K562 (cell line): ENCODE results near the gene RHOBTB3. TPM values are rescaled to one million over a fixed set of nuclear protein-coding genes. Genes with fewer than 3 reads are reported as not detected.
A peak's percentile ranks its signal among the peaks of the same experiment; 100 is the strongest.

ENCODE experiments used
- ARNT ChIP-seq, 2 experiments: fragments of 450-650 bp; IDR thresholded peaks; 2 replicates each; pipeline ENCODE4 v1.6.1; 2016; ENCODE audit warnings: mild to moderate bottlenecking in 1 of 2
- CBX1 ChIP-seq: sonication (generic); IDR thresholded peaks from 2 replicates; pipeline ENCODE4 v1.6.1; 2016; ENCODE audit warnings: antibody characterized with exemption, low read depth, mild to moderate bottlenecking
- CCAR2 ChIP-seq: fragments of 200-400 bp; formaldehyde crosslinking; IDR thresholded peaks from 2 replicates; pipeline ENCODE4 v1.6.1; 2017; ENCODE audit warnings: mild to moderate bottlenecking, low read depth, low read length
- CXXC5 ChIP-seq: fragments of 250-450 bp; sonication (Bioruptor Pico); IDR thresholded peaks from 2 replicates; pipeline ENCODE4 v1.8.0; 2022; ENCODE audit warnings: inconsistent platforms, mild to moderate bottlenecking, moderate library complexity
- EP400 ChIP-seq: fragments of 450-650 bp; IDR thresholded peaks from 2 replicates; pipeline ENCODE4 v1.6.1; 2017; ENCODE audit warnings: antibody characterized with exemption, mild to moderate bottlenecking, moderate library complexity
- JUN ChIP-seq, 2 experiments: sonication (generic) in 1 of 2; formaldehyde crosslinking in 1 of 2; IDR thresholded peaks; 2 replicates each; pipeline versions ENCODE4 v1.6.1 to v1.8.0; 2012 to 2022; ENCODE audit warnings: borderline replicate concordance in 2 of 2, mild to moderate bottlenecking in 2 of 2, improper control_type of control experiment in 1 of 2, low read depth in 1 of 2, low read length in 1 of 2, missing genetic modification reagents in 1 of 2
- NR1H2 ChIP-seq: sonication (generic); formaldehyde crosslinking; IDR thresholded peaks from 2 replicates; pipeline ENCODE4 v1.4.0; 2020; ENCODE audit warnings: mild to moderate bottlenecking, missing genetic modification reagents
- PCBP2 ChIP-seq: fragments of 200-400 bp; formaldehyde crosslinking; IDR thresholded peaks from 2 replicates; pipeline ENCODE4 v1.6.1; 2018; ENCODE audit warnings: low read length, low read depth, mild to moderate bottlenecking, moderate library complexity; ENCODE audit not compliant: poor library complexity, severe bottlenecking
- POLR2H ChIP-seq: IDR thresholded peaks from 2 replicates; pipeline ENCODE4 v1.6.1; 2016; ENCODE audit warnings: missing genetic modification characterization, low read depth, mild to moderate bottlenecking, control low read depth, missing compliant biosample characterization, moderate library complexity
- POU5F1 ChIP-seq: fragments of 150-350 bp; IDR thresholded peaks from 2 replicates; pipeline ENCODE4 v1.6.1; 2014; ENCODE audit warnings: borderline replicate concordance, low read length, low read depth, mild to moderate bottlenecking; ENCODE audit not compliant: partially characterized antibody
- PYGO2 ChIP-seq: fragments of 450-650 bp; IDR thresholded peaks from 2 replicates; pipeline ENCODE4 v1.6.1; 2016; ENCODE audit warnings: mild to moderate bottlenecking, missing genetic modification characterization, moderate library complexity, missing compliant biosample characterization
- RCOR1 ChIP-seq, 2 experiments: IDR thresholded peaks; 2 replicates each; pipeline ENCODE4 v1.6.1; 2012; ENCODE audit warnings: low read depth in 2 of 2, low read length in 2 of 2, borderline replicate concordance in 1 of 2, improper control_type of control experiment in 1 of 2
- RUNX1 ChIP-seq: sonication (generic); IDR thresholded peaks from 2 replicates; pipeline ENCODE4 v1.6.1; 2016; ENCODE audit warnings: antibody characterized with exemption, low read depth
- SMAD3 ChIP-seq: fragments of 450-650 bp; formaldehyde crosslinking; conservative IDR thresholded peaks from 2 replicates; pipeline ENCODE4 v1.4.0; 2020; ENCODE audit warnings: mild to moderate bottlenecking
- TAF7 ChIP-seq: fragments of 450-650 bp; IDR thresholded peaks from 2 replicates; pipeline ENCODE4 v1.6.1; 2016; ENCODE audit warnings: missing genetic modification characterization, missing compliant biosample characterization
- TFAM ChIP-seq: fragments of 250-450 bp; sonication (Bioruptor Pico); conservative IDR thresholded peaks from 2 replicates; pipeline ENCODE4 v1.5.0; 2021; ENCODE audit warnings: mild to moderate bottlenecking, moderate library complexity
- ZC3H8 ChIP-seq: fragments of 450-650 bp; IDR thresholded peaks from 2 replicates; pipeline ENCODE4 v1.6.1; 2017
- ZNF134 ChIP-seq: fragments of 250-450 bp; sonication (Bioruptor Pico); conservative IDR thresholded peaks from 2 replicates; pipeline ENCODE4 v1.4.0; 2020
- ZNF232 ChIP-seq: sonication (generic); formaldehyde crosslinking; IDR thresholded peaks from 2 replicates; pipeline ENCODE4 v1.8.0; 2022; ENCODE audit warnings: mild to moderate bottlenecking, missing genetic modification reagents
- ZNF830 ChIP-seq: fragments of 250-450 bp; sonication (Bioruptor Pico); IDR thresholded peaks from 2 replicates; pipeline ENCODE4 v1.5.0; 2021; ENCODE audit warnings: mild to moderate bottlenecking
- polyA plus RNA-seq, 8 experiments: library from polyadenylated mRNA; depleted of rRNA in 4 of 8; stranded (reverse) in 5 of 8; unstranded in 3 of 8; fragments of >200 nt; fragmentation: Nextera tagmentation in 2 of 8; fragmentation: Illumina TruSeq in 1 of 8; extraction: Ambion mirVana in 2 of 8; extraction: Trizol in 1 of 8; gene quantifications; 2 replicates each; pipeline versions ENCODE4 v1.2.1 to v1.2.3, GENCODE V29; 2011 to 2014; ENCODE audit warnings: inconsistent platforms in 1 of 8, missing spikeins in 1 of 8
- total RNA-seq, 7 experiments: library from RNA; depleted of rRNA in 6 of 7; stranded (reverse); fragments of >200 nt in 6 of 7; fragmentation: Illumina TruSeq in 2 of 7; extraction: Trizol in 2 of 7; gene quantifications; 2 replicates each; pipeline versions ENCODE4 v1.2.1 to v1.2.3, GENCODE V29; 2011 to 2021; ENCODE audit warnings: low replicate concordance in 1 of 7
- TF ChIP-seq, protein P1 (sequence below): conservative IDR thresholded peaks from 2 replicates; pipeline ENCODE4 v1.6.1; 2011; ENCODE audit warnings: low read depth, mild to moderate bottlenecking, low read length; ENCODE audit not compliant: control insufficient read depth
- TF ChIP-seq, protein P2 (sequence below): fragments of 450-650 bp; IDR thresholded peaks from 2 replicates; pipeline ENCODE4 v1.6.1; 2016
- TF ChIP-seq, protein P3 (sequence below): fragments of 250-450 bp; sonication (Bioruptor Pico); IDR thresholded peaks from 2 replicates; pipeline ENCODE4 v1.5.0; 2021; ENCODE audit warnings: mild to moderate bottlenecking, borderline replicate concordance
- TF ChIP-seq, protein P4 (sequence below): fragments of 450-650 bp; IDR thresholded peaks from 2 replicates; pipeline ENCODE4 v1.6.1; 2017; ENCODE audit warnings: mild to moderate bottlenecking, moderate library complexity

RHOBTB3 gene
- total and polyA plus RNA-seq, 9 of the 15 experiments (the other 6 are each of a cell fraction or from before 2014, with no cell fraction given): 39.7 to 143 (median 115) TPM

DNA sequence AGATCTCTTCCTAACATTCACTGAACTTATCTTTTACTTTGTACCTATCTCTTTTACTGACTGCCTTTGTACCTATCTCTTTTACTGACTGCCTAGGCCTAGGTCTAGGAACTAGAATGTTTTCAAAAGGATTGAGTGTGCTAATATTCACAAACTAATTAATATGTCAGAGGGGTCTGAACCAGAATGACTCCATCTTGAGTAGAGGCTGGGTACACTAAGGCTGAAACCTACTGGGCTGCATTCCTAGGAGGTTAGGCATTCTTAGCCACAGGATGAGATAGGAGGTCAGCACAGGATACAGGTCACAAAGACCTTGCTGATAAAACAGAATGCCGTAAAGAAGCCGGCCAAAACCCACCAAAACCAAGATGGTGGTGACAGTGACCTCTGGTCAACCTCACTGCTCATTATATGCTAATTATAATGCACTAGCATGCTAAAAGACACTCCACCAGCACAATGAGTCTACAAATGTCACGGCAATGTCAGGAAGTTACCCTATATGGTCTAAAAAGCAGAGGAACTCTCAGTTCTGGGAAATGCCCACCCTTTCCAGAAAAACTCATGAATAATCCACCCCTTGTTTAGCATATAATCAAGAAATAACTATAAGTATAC, 2.5 kb upstream of the RHOBTB3 start (continued):
- TF ChIP-seq CCAR2: no peak
- TF ChIP-seq CBX1: no peak
- TF ChIP-seq TAF7: peak; percentile 99
- no peak for TF ChIP-seq TFAM (CRISPR knock-in tag)
- peak; percentile 100 for TF ChIP-seq SMAD3
- no peak for TF ChIP-seq PCBP2
- no peak for TF ChIP-seq JUN (IDR thresholded peaks at IDR 0.05; ENCODE audit: borderline replicate concordance, low read depth, low read length)
- no peak for TF ChIP-seq JUN (CRISPR knock-in tag; IDR thresholded peaks at IDR 0.05; ENCODE audit: borderline replicate concordance)
- no peak for TF ChIP-seq POU5F1
- TF ChIP-seq RCOR1 (IDR thresholded peaks at IDR 0.05; ENCODE audit: borderline replicate concordance in 1 of 2, low read depth in 2 of 2, low read length in 2 of 2): no peak; a peak in 1 of 4 replicates
- TF ChIP-seq, protein P1, sequence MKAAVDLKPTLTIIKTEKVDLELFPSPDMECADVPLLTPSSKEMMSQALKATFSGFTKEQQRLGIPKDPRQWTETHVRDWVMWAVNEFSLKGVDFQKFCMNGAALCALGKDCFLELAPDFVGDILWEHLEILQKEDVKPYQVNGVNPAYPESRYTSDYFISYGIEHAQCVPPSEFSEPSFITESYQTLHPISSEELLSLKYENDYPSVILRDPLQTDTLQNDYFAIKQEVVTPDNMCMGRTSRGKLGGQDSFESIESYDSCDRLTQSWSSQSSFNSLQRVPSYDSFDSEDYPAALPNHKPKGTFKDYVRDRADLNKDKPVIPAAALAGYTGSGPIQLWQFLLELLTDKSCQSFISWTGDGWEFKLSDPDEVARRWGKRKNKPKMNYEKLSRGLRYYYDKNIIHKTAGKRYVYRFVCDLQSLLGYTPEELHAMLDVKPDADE: no peak
- TF ChIP-seq, protein P2, sequence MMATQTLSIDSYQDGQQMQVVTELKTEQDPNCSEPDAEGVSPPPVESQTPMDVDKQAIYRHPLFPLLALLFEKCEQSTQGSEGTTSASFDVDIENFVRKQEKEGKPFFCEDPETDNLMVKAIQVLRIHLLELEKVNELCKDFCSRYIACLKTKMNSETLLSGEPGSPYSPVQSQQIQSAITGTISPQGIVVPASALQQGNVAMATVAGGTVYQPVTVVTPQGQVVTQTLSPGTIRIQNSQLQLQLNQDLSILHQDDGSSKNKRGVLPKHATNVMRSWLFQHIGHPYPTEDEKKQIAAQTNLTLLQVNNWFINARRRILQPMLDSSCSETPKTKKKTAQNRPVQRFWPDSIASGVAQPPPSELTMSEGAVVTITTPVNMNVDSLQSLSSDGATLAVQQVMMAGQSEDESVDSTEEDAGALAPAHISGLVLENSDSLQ: peak; percentile 81
- no peak for TF ChIP-seq ZC3H8
- TF ChIP-seq, protein P3, sequence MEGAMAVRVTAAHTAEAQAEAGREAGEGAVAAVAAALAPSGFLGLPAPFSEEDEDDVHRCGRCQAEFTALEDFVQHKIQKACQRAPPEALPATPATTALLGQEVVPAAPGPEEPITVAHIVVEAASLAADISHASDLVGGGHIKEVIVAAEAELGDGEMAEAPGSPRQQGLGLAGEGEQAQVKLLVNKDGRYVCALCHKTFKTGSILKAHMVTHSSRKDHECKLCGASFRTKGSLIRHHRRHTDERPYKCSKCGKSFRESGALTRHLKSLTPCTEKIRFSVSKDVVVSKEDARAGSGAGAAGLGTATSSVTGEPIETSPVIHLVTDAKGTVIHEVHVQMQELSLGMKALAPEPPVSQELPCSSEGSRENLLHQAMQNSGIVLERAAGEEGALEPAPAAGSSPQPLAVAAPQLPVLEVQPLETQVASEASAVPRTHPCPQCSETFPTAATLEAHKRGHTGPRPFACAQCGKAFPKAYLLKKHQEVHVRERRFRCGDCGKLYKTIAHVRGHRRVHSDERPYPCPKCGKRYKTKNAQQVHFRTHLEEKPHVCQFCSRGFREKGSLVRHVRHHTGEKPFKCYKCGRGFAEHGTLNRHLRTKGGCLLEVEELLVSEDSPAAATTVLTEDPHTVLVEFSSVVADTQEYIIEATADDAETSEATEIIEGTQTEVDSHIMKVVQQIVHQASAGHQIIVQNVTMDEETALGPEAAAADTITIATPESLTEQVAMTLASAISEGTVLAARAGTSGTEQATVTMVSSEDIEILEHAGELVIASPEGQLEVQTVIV (CRISPR knock-in tag): peak; percentile 92
- peak; percentile 100 for TF ChIP-seq PYGO2 (tag)
- no peak for TF ChIP-seq NR1H2 (CRISPR knock-in tag)
- TF ChIP-seq POLR2H (tag): no peak
- peak; percentile 98 for TF ChIP-seq ZNF830
- TF ChIP-seq ZNF232 (CRISPR knock-in tag): no peak
- peak; percentile 94 for TF ChIP-seq ZNF134
- TF ChIP-seq RUNX1: no peak
- TF ChIP-seq CXXC5 (CRISPR knock-in tag): peak; percentile 100
- no peak; the same call in none of the 2 replicates for TF ChIP-seq EP400
- TF ChIP-seq, protein P4, sequence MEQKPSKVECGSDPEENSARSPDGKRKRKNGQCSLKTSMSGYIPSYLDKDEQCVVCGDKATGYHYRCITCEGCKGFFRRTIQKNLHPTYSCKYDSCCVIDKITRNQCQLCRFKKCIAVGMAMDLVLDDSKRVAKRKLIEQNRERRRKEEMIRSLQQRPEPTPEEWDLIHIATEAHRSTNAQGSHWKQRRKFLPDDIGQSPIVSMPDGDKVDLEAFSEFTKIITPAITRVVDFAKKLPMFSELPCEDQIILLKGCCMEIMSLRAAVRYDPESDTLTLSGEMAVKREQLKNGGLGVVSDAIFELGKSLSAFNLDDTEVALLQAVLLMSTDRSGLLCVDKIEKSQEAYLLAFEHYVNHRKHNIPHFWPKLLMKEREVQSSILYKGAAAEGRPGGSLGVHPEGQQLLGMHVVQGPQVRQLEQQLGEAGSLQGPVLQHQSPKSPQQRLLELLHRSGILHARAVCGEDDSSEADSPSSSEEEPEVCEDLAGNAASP: peak; percentile 68; the same call in 1 of the 2 replicates
- no peak for TF ChIP-seq ARNT (IDR thresholded peaks at IDR 0.05)
